Mesothelial cell of epicardium (in vitro differentiated cells): ENCODE data around the gene C10orf90. TPM values are rescaled to one million over a fixed set of nuclear protein-coding genes. Genes with fewer than 3 reads are reported as not detected.
"Not testable (repeated sequence)": the region's sequence is repeated elsewhere in the genome, so short reads cannot be mapped to it uniquely, and the experiment has no call there.

Source experiments
- DNase-seq, 2 experiments: peaks; one replicate each; pipeline ENCODE4 v3.0.0; 2021; ENCODE audit warnings: low spot score in 2 of 2; ENCODE audit not compliant: unreplicated experiment in 2 of 2
- H3K27ac Mint-ChIP-seq: 2 replicates; pipeline ENCODE4 v1.8.0; 2021; ENCODE audit warnings: mixed read lengths
- H3K27me3 Mint-ChIP-seq: 2 replicates; pipeline ENCODE4 v1.8.0; 2021; ENCODE audit warnings: low read depth, mixed read lengths
- H3K36me3 Mint-ChIP-seq: 2 replicates; pipeline ENCODE4 v1.8.0; 2021; ENCODE audit warnings: mixed read lengths
- H3K4me1 Mint-ChIP-seq: 2 replicates; pipeline ENCODE4 v1.8.0; 2021; ENCODE audit warnings: mixed read lengths
- H3K4me3 Mint-ChIP-seq: 2 replicates; pipeline ENCODE4 v1.8.0; 2021; ENCODE audit warnings: mild to moderate bottlenecking, moderate library complexity, mixed read lengths
- H3K9me3 Mint-ChIP-seq: 2 replicates; pipeline ENCODE4 v1.8.0; 2021; ENCODE audit warnings: mixed read lengths
- CTCF ChIP-seq: fragments of 200-600 bp; sonication (generic); IDR thresholded peaks from one replicate; pipeline ENCODE4 v1.5.0; 2021; ENCODE audit warnings: antibody characterized with exemption; ENCODE audit not compliant: unreplicated experiment
- total RNA-seq: library from RNA; stranded (reverse); gene quantifications from 3 replicates; pipeline ENCODE4 v1.2.1, GENCODE V29; 2021

Gene C10orf90
- total RNA-seq, 1 donor from 2014 or later, result not detected

GRCh38 chr10:126561294-126561920 is 109.1 kb downstream of the C10orf90 start:
- DNase-seq, result no peak
- H3K27ac Mint-ChIP-seq, result peak overlapping the region; percentile 70
- H3K27me3 Mint-ChIP-seq, result no peaks in the 10 kb centered on the region
- H3K4me1 Mint-ChIP-seq, result peaks cover 23% of the 10 kb centered on the region
- no peak for TF ChIP-seq CTCF
- H3K9me3 Mint-ChIP-seq, result no peaks in the 10 kb centered on the region
- H3K4me3 Mint-ChIP-seq, result no peak overlapping the region
- H3K36me3 Mint-ChIP-seq, result no peaks in the 10 kb centered on the region

GRCh38 chr10:126558881-126559280 is 111.6 kb downstream of the C10orf90 start:
- no peaks in the 10 kb centered on the region for H3K36me3 Mint-ChIP-seq
- no peak overlapping the region for H3K4me3 Mint-ChIP-seq
- no peak overlapping the region for H3K27ac Mint-ChIP-seq
- no peaks in the 10 kb centered on the region for H3K9me3 Mint-ChIP-seq
- H3K27me3 Mint-ChIP-seq, result no peaks in the 10 kb centered on the region
- H3K4me1 Mint-ChIP-seq, result peaks cover 23% of the 10 kb centered on the region
- no peak for TF ChIP-seq CTCF
- DNase-seq, result no peak

- no peak for TF ChIP-seq CTCF
- H3K27me3 Mint-ChIP-seq, result peaks cover 12% of the 10 kb centered on the region
- DNase-seq, result no peak
- no peaks in the 10 kb centered on the region for H3K4me1 Mint-ChIP-seq
- H3K36me3 Mint-ChIP-seq, result no peaks in the 10 kb centered on the region
- no peak overlapping the region for H3K4me3 Mint-ChIP-seq
- no peaks in the 10 kb centered on the region for H3K9me3 Mint-ChIP-seq
- no peak overlapping the region for H3K27ac Mint-ChIP-seq
Observed at GRCh38 chr10:126551202-126551601, 119.3 kb downstream of the C10orf90 start.

GRCh38 chr10:126550586-126550985 is 119.9 kb downstream of the C10orf90 start:
- not testable (repeated sequence) for H3K4me3 Mint-ChIP-seq, H3K9me3 Mint-ChIP-seq, H3K4me1 Mint-ChIP-seq, H3K27ac Mint-ChIP-seq, DNase-seq, H3K36me3 Mint-ChIP-seq
- H3K27me3 Mint-ChIP-seq, result peaks cover 16% of the 10 kb centered on the region

GRCh38 chr10:126549344-126549743 is 121.1 kb downstream of the C10orf90 start:
- H3K4me3 Mint-ChIP-seq, result no peak overlapping the region
- no peak for TF ChIP-seq CTCF
- peaks cover 23% of the 10 kb centered on the region for H3K27me3 Mint-ChIP-seq
- no peaks in the 10 kb centered on the region for H3K36me3 Mint-ChIP-seq
- no peak overlapping the region for H3K27ac Mint-ChIP-seq
- H3K4me1 Mint-ChIP-seq, result no peaks in the 10 kb centered on the region
- DNase-seq, result no peak
- no peaks in the 10 kb centered on the region for H3K9me3 Mint-ChIP-seq

- Mint-ChIP-seq H3K4me1 (no peaks in the 10 kb centered on the region), H3K27ac (no peak overlapping the region), H3K4me3 (no peak overlapping the region), H3K9me3 (no peaks in the 10 kb centered on the region), H3K36me3 (no peaks in the 10 kb centered on the region), H3K27me3 (peaks cover 39% of the 10 kb centered on the region)
- DNase-seq, result no peak
- TF ChIP-seq CTCF, result no peak
Observed at GRCh38 chr10:126544565-126544964, 125.9 kb downstream of the C10orf90 start.
